Endodermal cell (in vitro differentiated cells): ENCODE results near the gene MRPL33. TPM values are rescaled to one million over a fixed set of nuclear protein-coding genes. Genes with fewer than 3 reads are reported as not detected.

Source experiments
- DNase-seq: peaks from one replicate; pipeline ENCODE4 v3.0.0-alpha.2; 2017
- H3K27ac ChIP-seq: 2 replicates; pipeline ENCODE4 v1.5.1; 2013; ENCODE audit warnings: mild to moderate bottlenecking, low read depth, low read length, moderate library complexity
- H3K27me3 ChIP-seq: 2 replicates; pipeline ENCODE4 v1.6.1; 2013; ENCODE audit warnings: mild to moderate bottlenecking, low read length, moderate library complexity; ENCODE audit not compliant: insufficient read depth, control insufficient read depth, poor library complexity, severe bottlenecking
- H3K36me3 ChIP-seq: 2 replicates; pipeline ENCODE4 v1.7.0; 2013; ENCODE audit warnings: mild to moderate bottlenecking, low read length, moderate library complexity; ENCODE audit not compliant: control insufficient read depth, insufficient read depth
- H3K4me1 ChIP-seq: one replicate; pipeline ENCODE4 v1.7.0; 2013; ENCODE audit warnings: low read length; ENCODE audit not compliant: control insufficient read depth, insufficient read depth
- H3K4me3 ChIP-seq: 2 replicates; pipeline ENCODE4 v1.5.1; 2013; ENCODE audit warnings: mild to moderate bottlenecking, low read length, moderate library complexity
- H3K9ac ChIP-seq: 2 replicates; pipeline ENCODE4 v1.6.1; 2013; ENCODE audit warnings: mild to moderate bottlenecking, low read length, moderate library complexity; ENCODE audit not compliant: poor library complexity, severe bottlenecking; ENCODE audit errors: extremely low read depth
- H3K9me3 ChIP-seq: 2 replicates; pipeline ENCODE4 v1.6.1; 2013; ENCODE audit warnings: mild to moderate bottlenecking, low read length, moderate library complexity; ENCODE audit not compliant: control insufficient read depth
- H3K27ac Mint-ChIP-seq: 2 replicates; pipeline ENCODE4 v1.8.0; 2020; ENCODE audit warnings: mixed read lengths
- H3K27me3 Mint-ChIP-seq: 2 replicates; pipeline ENCODE4 v1.8.0; 2021; ENCODE audit warnings: mild to moderate bottlenecking, mixed read lengths; ENCODE audit not compliant: insufficient read depth
- H3K36me3 Mint-ChIP-seq: 2 replicates; pipeline ENCODE4 v1.8.0; 2020; ENCODE audit warnings: low read depth, mixed read lengths
- H3K4me1 Mint-ChIP-seq: 2 replicates; pipeline ENCODE4 v1.8.0; 2020; ENCODE audit warnings: mixed read lengths
- H3K4me3 Mint-ChIP-seq: 2 replicates; pipeline ENCODE4 v1.8.0; 2020; ENCODE audit warnings: mild to moderate bottlenecking, moderate library complexity, mixed read lengths
- H3K9me3 Mint-ChIP-seq: 2 replicates; pipeline ENCODE4 v1.8.0; 2020; ENCODE audit warnings: mild to moderate bottlenecking, mixed read lengths
- CTCF ChIP-seq: fragments of 200-600 bp; sonication (generic); conservative IDR thresholded peaks from 2 replicates; pipeline ENCODE4 v1.5.0; 2021; ENCODE audit warnings: antibody characterized with exemption, mild to moderate bottlenecking
- whole genome bisulfite sequencing, 2 experiments: methylation state at CpG; one replicate each; pipeline versions ENCODE4 v1.1.5 to v1.1.7; 2013; ENCODE audit warnings: missing lambda C conversion rate in 2 of 2, mixed read lengths in 1 of 2; ENCODE audit not compliant: insufficient coverage in 1 of 2, insufficient read length in 1 of 2; 5-methylcytosine and 5-hydroxymethylcytosine counted together
- total RNA-seq, 2 donors: library from RNA; stranded (reverse); fragmentation: NEBNext Ultra II Directional in 1 of 2; extraction: Animal tissue kit (Norgen Biotek cat#: 25700) in 1 of 2; gene quantifications; 2 replicates in 1 of 2; 3 replicates in 1 of 2; pipeline ENCODE4 v1.2.1, GENCODE V29; 2021

Gene MRPL33
- total RNA-seq, 2 donors from 2014 or later = 69.5 to 80.6 TPM

GRCh38 chr2:27765621-27766286, 5.8 kb upstream of the MRPL33 start:
- H3K4me1 Mint-ChIP-seq = no peaks in the 10 kb centered on the region
- 66 to 85% methylated on average over 14 to 29 of the region's 29 CpGs for WGBS, 2 experiments
- H3K27ac ChIP-seq = no peak overlapping the region
- H3K36me3 Mint-ChIP-seq = peaks cover 2% of the 10 kb centered on the region
- no peak overlapping the region for H3K9ac ChIP-seq
- H3K9me3 ChIP-seq = no peaks in the 10 kb centered on the region
- H3K4me3 Mint-ChIP-seq = no peak overlapping the region
- H3K27ac Mint-ChIP-seq = no peak overlapping the region
- peaks cover 8% of the 10 kb centered on the region for H3K27me3 ChIP-seq
- H3K9me3 Mint-ChIP-seq = no peaks in the 10 kb centered on the region
- H3K4me3 ChIP-seq = no peak overlapping the region
- no peak for TF ChIP-seq CTCF
- H3K27me3 Mint-ChIP-seq = peaks cover 21% of the 10 kb centered on the region
- H3K4me1 ChIP-seq = no peaks in the 10 kb centered on the region
- H3K36me3 ChIP-seq = no peaks in the 10 kb centered on the region
- DNase-seq = no peak

GRCh38 chr2:27766287-27766661, 5.2 kb upstream of the MRPL33 start:
- H3K4me1 Mint-ChIP-seq = peaks cover 2% of the 10 kb centered on the region
- no peak for TF ChIP-seq CTCF
- peaks cover 2% of the 10 kb centered on the region for H3K36me3 Mint-ChIP-seq
- Histone ChIP-seq H3K4me1 (no peaks in the 10 kb centered on the region), H3K27me3 (peaks cover 8% of the 10 kb centered on the region), H3K27ac (no peak overlapping the region), H3K4me3 (no peak overlapping the region), H3K9ac (no peak overlapping the region), H3K36me3 (no peaks in the 10 kb centered on the region), H3K9me3 (no peaks in the 10 kb centered on the region)
- no peak for DNase-seq
- no peak overlapping the region for H3K27ac Mint-ChIP-seq
- no peaks in the 10 kb centered on the region for H3K9me3 Mint-ChIP-seq
- 96 to 100% methylated on average over 1 to 2 of the region's 2 CpGs for WGBS, 2 experiments
- H3K27me3 Mint-ChIP-seq = peaks cover 21% of the 10 kb centered on the region
- no peak overlapping the region for H3K4me3 Mint-ChIP-seq

- H3K27ac ChIP-seq = no peak overlapping the region
- peaks cover 7% of the 10 kb centered on the region for H3K4me1 ChIP-seq
- WGBS, 2 experiments = 18 to 29% methylated on average over 12 to 13 of the region's 13 CpGs
- H3K36me3 ChIP-seq = peaks cover 24% of the 10 kb centered on the region
- Mint-ChIP-seq H3K36me3 (peaks cover 23% of the 10 kb centered on the region), H3K27ac (peak overlapping the region; percentile 99), H3K4me3 (peak overlapping the region; percentile 99), H3K4me1 (peaks cover 19% of the 10 kb centered on the region), H3K9me3 (no peaks in the 10 kb centered on the region), H3K27me3 (peaks cover 18% of the 10 kb centered on the region)
- TF ChIP-seq CTCF = no peak
- H3K4me3 ChIP-seq = peak overlapping the region; percentile 100
- no peaks in the 10 kb centered on the region for H3K9me3 ChIP-seq
- H3K27me3 ChIP-seq = peaks cover 8% of the 10 kb centered on the region
- peak overlapping the region; percentile 72 for H3K9ac ChIP-seq
- DNase-seq = no peak
These were observed 344 bp upstream of the MRPL33 start for GRCh38 chr2:27771202-27771547.
